ENCODE measurements around the gene CHMP2A.
"Not testable (repeated sequence)": the region's sequence is repeated elsewhere in the genome, so short reads cannot be mapped to it uniquely, and the experiment has no call there.

CHMP2A gene

DNA sequence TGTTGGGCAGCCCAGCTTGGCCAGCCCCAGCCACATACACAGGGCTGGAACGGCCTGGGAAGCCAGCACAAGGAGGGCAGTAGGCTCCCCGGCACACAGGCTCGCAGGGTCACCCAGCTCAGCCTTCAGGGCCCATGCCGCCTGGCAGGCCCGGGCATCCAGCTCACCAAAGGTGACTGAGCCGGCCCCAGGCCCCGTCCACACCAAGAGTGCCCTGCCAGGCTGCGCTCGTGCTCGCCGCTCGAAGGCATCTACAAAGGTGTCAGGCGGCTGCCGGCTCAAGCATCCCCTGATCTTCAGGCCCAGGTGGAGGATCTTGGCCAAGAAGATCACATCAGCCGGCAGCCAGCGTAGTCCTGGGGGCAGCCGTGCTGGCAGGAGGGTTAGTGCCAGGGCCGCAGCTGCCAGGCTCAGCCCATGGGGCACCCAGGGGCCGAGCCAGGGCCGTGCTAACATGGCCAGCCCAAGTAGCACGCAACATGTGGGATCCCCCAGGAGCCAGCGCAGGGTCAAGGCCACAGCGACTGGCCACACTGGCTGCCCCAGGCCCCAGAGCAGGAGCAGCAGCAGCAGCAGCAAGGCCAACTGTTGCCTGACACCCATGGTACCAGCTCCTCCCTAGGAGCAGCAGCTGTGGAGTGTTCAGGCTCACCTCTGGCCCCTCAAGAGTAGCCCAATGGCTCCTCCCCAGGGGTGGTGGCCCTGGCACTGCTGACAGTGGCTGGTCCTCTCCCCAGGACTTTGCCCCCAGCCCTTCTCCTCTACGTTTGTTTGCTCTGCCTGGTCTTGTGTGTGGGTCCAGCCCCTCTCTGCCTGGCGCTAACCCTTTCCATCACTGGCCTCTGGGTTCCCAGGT lies 43.3 kb downstream of the CHMP2A start, which contains the start of gene SLC27A5:
TSS of gene SLC27A5 (minus strand) at position 640 of the 856 bp plus-strand sequence. CDS start at position 603, 37 bp downstream.
- DNase-seq (ENCODE audit: low read depth) = no peak

DNA sequence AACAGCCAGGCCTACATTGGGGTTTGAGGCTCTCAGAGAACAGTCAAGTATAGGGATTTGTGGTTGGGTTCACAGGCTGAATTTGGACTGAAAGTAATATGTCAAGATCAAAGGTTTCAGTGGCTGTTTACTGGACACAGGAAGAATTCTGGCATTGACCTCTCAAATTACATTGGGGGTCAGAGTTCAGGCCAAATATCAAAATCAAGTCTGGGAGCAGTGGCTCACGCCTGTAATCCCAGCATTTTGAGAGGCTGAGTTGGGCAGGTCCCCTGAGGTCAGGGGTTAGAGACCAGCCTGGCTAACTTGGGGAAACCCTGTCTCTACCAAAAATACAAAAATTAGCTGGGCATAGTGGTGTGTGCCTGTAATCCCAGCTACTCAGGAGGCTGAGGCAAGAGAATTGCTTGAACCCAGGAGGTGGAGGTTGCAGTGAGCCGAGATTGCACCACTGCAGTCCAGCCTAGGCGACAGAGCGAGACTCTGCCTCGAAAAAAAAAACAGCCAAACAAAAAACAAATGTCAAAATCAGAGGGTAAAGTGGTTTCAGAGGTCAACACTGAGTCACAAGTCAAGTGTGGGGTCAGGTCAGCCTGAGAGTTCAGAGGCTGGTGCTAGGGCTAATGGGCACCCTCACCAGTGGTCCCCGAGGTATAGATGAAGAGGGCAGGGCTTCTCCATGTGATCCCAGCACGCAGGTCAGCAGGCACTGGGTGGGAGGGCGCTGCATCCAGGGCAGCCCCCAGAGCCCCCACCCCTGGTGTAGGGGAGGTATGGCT lies 44.6 kb downstream of the CHMP2A start:
- no peak for DNase-seq (ENCODE audit: low read depth)

DNA sequence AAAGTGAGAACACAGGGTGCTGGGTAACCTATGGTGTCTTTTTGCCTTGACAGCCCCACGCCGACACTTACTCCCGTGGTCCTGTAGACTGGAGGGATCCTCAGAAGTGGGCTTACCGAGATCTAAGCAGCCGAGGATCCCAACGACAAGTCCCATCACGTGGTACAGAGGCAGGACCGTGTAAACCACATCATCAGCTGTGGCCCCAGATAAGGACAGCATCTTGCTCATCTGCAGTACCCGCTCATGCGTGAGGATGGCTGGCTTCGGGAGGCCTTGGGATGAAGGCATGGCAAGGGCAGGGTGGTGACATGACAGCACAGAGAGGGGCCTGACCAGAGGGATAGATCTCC lies 45.2 kb downstream of the CHMP2A start:
- no peak for DNase-seq (ENCODE audit: low read depth)

DNA sequence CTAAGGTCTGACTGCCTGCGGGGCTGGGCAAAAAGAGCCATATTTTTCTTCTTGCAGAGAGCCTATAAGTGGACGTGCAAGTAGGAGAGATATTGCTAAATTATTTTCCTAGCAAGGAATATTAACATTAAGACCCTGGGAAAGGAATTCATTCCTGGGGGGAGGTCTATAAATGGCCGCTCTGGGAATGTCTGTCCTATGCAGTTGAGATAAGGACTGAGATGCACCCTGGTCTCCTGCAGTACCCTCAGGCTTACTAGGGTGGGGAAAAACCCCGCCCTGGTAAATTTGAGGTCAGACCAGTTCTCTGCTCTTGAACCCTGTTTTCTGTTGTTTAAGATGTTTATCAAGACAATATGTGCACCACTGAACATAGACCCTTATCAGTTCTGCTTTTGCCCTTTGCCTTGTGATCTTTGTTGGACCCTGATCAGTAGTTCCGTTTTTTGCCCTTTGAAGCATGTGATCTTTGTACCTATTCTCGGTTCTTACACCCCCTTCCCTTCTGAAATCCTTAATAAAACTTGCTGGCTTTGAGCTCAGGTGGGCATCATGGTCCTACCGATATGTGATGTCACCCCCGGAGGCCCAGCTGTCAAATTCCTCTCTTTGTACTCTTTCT lies 47.2 kb downstream of the CHMP2A start:
- not testable (repeated sequence) for DNase-seq (ENCODE audit: low read depth)

Measured in stimulated activated CD8-positive, alpha-beta memory T cell treated with anti-CD3 and anti-CD28 coated beads, Interleukin-7, amount 100 ng/mL, for 24 hours (primary cell).